ENCODE data around the gene IL13RA2. TPM values are rescaled to one million over a fixed set of nuclear protein-coding genes. Genes with fewer than 3 reads are reported as not detected.

The IL13RA2 gene
- total RNA-seq, 1 experiment from 2014 or later = not detected

- no peaks in the 10 kb centered on the region for H4K20me1 ChIP-seq (ENCODE audit: insufficient read depth)
- no peaks in the 10 kb centered on the region for H3K79me2 ChIP-seq (ENCODE audit: insufficient read depth, low read length)
- no peaks in the 10 kb centered on the region for H3K9me3 ChIP-seq (ENCODE audit: control insufficient read depth in 1 of 2, insufficient read depth in 1 of 2, low read depth in 1 of 2, low read length in 2 of 2)
- ATAC-seq (no peak), DNase-seq (ENCODE audit: low read depth, low spot score) (no peak)
- no peak overlapping the region for H3K4me3 ChIP-seq (replicated peaks in 1 of 2; ENCODE audit: low read depth in 1 of 2, low read length in 2 of 2)
- POLR2A ChIA-PET = no interaction called here
- H3K36me3 ChIP-seq (ENCODE audit: control insufficient read depth in 1 of 2, insufficient read depth in 2 of 2, low read length in 2 of 2) = no peaks in the 10 kb centered on the region
- CTCF ChIA-PET = no interaction called here
- H3K27ac ChIP-seq (ENCODE audit: low read depth, low read length) = no peak overlapping the region
- H3K27me3 ChIP-seq (ENCODE audit: insufficient read depth, low read length) = 0 out of 2 replicates have a peak, but pooled peaks cover 2% of the 10 kb centered on the region
- no peaks in the 10 kb centered on the region for H3K9me2 ChIP-seq (ENCODE audit: insufficient read depth)
- H2AFZ ChIP-seq (ENCODE audit: low read depth, low read length, poor library complexity, severe bottlenecking) = no peak overlapping the region
- BruUV-seq (replicated peaks) = no TSS peak
- no peaks in the 10 kb centered on the region for H3K4me1 ChIP-seq (ENCODE audit: control insufficient read depth in 1 of 2, insufficient read depth in 2 of 2, low read length in 2 of 2)
- RAD21 ChIA-PET (ENCODE audit: low non-redundant PET in 1 of 2, low total read pairs in 2 of 2, uncharacterized antibody in 2 of 2, unreplicated experiment in 2 of 2) = no interaction called here
- no peak overlapping the region for H3K9ac ChIP-seq (ENCODE audit: low read length)
- H3K4me2 ChIP-seq (ENCODE audit: low read length) = no peak overlapping the region
- TF ChIP-seq JUND (IDR thresholded peaks at IDR 0.05) (no peak), YY1 (IDR thresholded peaks at IDR 0.05; ENCODE audit: extremely low read depth, insufficient replicate concordance, low read depth, low read length) (no peak), POLR2AphosphoS5 (IDR thresholded peaks at IDR 0.05; ENCODE audit: low read depth, low read length) (no peak), TCF7L2 (IDR thresholded peaks at IDR 0.05; ENCODE audit: borderline replicate concordance, extremely low read depth, insufficient read depth, insufficient read length) (no peak), SP1 (IDR thresholded peaks at IDR 0.05; ENCODE audit: low read depth) (no peak), EGR1 (IDR thresholded peaks at IDR 0.05; ENCODE audit: low read depth) (no peak), ZFX (IDR thresholded peaks at IDR 0.05) (no peak), SRF (IDR thresholded peaks at IDR 0.05; ENCODE audit: low read depth) (no peak), ZBTB33 (IDR thresholded peaks at IDR 0.05; ENCODE audit: extremely low read depth, insufficient replicate concordance, low read length) (no peak), CEBPB (IDR thresholded peaks at IDR 0.05; ENCODE audit: low read depth) (no peak), CTCF (IDR thresholded peaks at IDR 0.05 in 2 of 3, conservative IDR thresholded peaks at IDR 0.05 in 1 of 3; ENCODE audit: borderline replicate concordance in 1 of 3, insufficient read depth in 1 of 3, low read depth in 2 of 3, low read length in 2 of 3) (no peak), POLR2A (IDR thresholded peaks at IDR 0.05; ENCODE audit: borderline replicate concordance, extremely low read depth, insufficient read depth, insufficient read length) (no peak), ELF1 (IDR thresholded peaks at IDR 0.05; ENCODE audit: borderline replicate concordance, low read depth) (no peak), EZH2phosphoT487 (IDR thresholded peaks at IDR 0.05; ENCODE audit: borderline replicate concordance) (no peak), EZH2 (IDR thresholded peaks at IDR 0.05) (no peak), MAX (IDR thresholded peaks at IDR 0.05) (no peak), ATF3 (IDR thresholded peaks at IDR 0.05) (no peak), RAD21 (IDR thresholded peaks at IDR 0.05; ENCODE audit: low read depth) (no peak), FOSL1 (IDR thresholded peaks at IDR 0.05; ENCODE audit: low read depth) (no peak), ZNF274 (IDR thresholded peaks at IDR 0.05; ENCODE audit: low read depth, low read length) (no peak)
- intact Hi-C loops (cut with micrococcal nuclease) = no loop called here
Observed at GRCh38 chrX:115060013-115060412, 42.6 kb upstream of the IL13RA2 start.

All from HCT116 (cell line).